GM18868 (cell line): ENCODE results near the gene LZTS3.
"Not testable (repeated sequence)": the region's sequence is repeated elsewhere in the genome, so short reads cannot be mapped to it uniquely, and the experiment has no call there.

Experiments used
- ATAC-seq: cut with Tn5 transposase; IDR thresholded peaks from one replicate; pipeline ENCODE4 v1.9.1; 2021; ENCODE audit warnings: mild to moderate bottlenecking, moderate library complexity; ENCODE audit not compliant: unreplicated experiment

Gene LZTS3

DNA sequence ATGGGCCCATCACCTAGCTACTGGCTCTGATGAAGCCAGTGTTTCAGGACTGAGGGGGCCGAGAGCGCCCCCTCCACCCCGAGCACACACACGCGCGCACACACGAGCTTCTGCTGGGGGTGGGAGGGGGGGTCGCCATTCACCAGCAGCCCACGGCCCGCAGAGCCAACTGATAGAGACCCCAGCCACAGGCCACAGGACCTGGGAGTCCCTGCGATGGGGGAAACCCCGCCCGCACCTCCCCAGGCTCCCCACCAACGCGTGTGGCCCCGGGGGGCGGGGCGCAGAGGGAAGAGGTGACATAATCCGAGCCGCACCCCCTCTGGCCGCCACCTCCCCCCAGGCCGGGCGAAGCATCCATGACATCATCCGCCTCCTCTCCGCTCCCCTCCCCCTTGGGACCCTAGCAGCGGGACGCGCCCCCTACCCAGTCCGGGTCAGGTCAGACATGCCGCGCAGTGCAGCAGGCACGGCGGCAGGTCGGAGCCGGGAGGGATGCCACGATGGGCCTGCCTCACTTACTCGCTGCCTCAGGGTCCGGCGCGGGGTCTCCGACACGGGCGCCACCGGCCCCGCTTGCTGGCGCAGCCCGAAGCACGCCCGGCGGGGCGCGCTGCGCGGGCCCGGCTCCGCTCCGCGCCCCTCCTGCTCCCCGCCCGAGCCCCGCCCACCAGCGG lies at the start of gene LZTS3:
TSS of gene LZTS3 (minus strand) at position 617 of the 677 bp plus-strand sequence. CDS start 6,386 bp downstream, outside the sequence.
- peak; percentile 88 for ATAC-seq

DNA sequence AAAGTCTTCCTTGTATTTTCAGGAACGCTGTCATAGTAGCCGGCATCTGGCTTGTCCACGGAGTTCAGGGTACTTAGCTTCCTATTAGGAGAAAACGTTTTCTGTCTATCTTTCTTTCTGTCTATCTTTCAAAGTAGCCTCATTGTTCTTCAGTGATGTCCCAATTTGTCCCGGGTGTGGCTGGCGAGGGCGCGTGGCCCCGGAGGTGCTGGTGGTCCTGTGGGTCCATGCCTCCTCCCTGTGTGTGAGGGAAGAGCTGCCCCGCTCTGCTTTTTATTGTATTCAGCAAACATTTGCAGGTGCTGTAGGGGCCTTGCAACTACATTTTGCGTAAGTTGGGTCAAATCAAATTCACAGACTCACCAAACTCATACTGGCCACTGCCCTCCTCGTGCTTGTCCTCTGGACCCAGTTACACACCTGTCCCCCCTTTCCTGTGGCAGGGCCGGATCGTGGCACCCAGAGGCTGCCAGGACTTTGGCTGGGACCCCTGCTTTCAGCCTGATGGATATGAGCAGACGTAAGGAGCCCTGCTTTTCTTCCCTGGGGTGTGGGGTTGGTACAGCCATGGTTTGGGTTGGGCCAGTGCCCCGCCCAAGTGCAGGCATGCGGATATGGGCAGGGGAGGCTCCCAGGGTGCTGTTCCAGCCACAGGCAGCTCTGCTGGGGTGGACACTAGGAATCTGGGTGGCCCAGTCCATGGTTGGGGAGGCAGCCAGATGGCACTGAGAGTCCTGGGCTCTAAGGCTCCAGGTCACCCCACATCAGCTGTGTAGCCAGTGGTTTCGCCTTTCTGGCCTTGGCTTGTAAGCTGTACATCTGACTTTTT lies 48.3 kb upstream of the LZTS3 start:
- ATAC-seq = no peak

DNA sequence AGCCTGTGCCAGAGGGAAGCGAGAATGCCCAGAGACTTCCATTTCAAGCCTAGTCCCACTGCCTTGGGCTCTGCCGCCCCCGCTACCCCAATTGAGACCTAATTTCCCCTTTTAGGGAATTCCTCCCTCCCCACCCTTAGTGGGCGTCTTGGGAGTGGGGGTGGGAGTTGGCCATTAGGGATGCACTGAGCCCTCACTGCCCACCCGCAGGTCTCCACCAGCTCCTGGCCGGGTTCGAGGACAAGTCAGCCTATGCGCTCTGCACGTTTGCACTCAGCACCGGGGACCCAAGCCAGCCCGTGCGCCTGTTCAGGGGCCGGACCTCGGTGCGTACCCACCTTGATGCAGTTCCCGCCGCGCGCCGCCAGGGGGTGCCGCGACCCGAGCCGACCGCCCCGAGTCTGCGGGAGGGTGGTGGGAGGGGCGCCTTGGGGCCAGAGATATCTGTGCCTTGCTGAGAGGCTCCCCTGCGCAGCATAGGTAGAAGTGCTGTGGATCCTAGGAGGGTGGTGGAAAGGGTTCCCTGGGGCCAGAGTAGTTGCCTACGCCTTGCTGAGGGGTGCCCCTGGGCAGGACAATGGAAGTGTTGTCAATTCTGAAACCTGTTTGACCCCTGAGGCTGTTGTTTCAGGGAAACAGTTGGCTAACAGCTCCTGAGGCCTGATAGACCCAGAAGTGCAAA lies 45.1 kb upstream of the LZTS3 start:
- no peak for ATAC-seq

DNA sequence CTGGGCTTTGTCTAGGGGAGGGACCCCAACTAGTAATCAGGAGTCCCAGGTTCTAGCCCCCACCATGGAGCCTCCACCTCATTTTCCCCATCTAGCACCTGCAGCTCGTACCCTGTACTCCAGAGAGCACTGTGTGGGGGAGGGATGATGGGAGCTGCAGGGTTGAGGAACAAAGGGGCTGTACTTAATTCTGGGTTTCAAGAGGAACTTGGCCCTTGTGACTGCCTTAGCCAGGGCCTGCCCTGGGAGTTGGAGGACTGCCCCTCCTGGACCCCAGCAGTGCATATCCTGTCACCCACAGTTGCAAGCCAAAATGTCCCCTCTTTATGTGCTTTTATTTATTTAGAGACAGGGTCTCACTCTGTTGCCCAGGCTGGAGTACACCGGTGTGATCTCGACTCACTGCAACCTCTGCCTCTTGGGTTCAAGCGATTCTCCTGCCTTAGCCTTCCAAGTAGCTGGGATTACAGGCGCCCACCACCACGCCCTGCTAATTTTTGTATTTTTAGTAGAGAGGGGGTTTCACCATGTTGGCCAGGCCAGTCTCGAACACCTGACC lies 42.1 kb upstream of the LZTS3 start:
- ATAC-seq = not testable (repeated sequence)

DNA sequence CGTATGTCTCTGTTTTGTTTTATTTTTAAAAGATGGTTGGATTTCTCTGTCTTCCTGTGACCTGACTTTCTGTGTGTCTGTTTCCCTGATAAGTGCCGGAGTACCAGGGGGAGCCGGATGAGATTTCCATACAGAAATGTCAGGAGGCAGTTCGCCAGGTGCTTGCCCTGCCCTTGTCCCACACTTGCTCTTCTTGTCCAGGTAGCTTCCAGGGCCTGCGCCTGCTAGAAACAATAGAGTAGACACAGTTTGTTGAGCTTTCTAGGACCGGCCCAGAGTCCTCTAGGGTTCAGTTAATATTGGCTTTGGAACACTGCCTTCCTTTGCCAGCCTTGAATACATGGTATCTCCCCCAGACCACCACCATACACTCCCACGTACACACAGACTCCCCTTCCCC lies 39.9 kb upstream of the LZTS3 start:
- no peak for ATAC-seq

DNA sequence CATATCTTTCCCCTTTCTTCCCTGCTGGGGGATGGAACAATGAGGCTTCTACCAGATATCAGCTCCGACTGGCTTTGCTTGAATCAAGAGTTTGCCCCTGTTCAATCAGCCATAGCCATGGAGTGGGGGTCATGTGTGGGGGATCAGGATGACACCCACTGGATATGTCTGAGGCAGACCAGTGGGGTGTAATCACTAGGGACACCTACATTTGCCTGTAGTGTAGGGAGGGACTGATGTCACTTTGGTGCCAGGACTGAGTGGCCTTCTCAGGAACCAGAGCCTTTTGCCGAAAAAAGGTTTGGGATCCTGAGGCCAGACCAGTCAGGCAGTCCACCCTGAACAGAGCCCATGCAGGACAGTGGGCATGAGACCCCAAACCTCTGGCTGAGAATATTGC lies 37.0 kb upstream of the LZTS3 start:
- no peak for ATAC-seq

DNA sequence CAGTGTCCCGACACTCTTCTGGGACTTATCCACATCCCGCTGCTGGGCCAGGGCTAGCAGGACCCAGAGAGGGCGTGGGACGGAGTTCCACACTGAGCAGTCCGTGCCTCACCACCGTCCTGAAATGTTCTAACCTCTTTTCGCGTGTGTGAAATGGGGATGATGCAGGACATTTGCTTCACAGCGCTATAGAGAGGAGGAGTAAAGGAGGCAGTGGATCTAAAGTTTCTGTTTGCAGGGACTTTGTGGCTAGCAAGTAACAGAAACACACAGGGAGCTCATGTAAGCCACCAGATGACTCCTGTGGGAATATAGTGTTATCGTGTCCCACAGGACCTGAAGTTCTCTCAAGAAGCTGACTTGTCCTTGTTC lies 36.6 kb upstream of the LZTS3 start:
- no peak for ATAC-seq

DNA sequence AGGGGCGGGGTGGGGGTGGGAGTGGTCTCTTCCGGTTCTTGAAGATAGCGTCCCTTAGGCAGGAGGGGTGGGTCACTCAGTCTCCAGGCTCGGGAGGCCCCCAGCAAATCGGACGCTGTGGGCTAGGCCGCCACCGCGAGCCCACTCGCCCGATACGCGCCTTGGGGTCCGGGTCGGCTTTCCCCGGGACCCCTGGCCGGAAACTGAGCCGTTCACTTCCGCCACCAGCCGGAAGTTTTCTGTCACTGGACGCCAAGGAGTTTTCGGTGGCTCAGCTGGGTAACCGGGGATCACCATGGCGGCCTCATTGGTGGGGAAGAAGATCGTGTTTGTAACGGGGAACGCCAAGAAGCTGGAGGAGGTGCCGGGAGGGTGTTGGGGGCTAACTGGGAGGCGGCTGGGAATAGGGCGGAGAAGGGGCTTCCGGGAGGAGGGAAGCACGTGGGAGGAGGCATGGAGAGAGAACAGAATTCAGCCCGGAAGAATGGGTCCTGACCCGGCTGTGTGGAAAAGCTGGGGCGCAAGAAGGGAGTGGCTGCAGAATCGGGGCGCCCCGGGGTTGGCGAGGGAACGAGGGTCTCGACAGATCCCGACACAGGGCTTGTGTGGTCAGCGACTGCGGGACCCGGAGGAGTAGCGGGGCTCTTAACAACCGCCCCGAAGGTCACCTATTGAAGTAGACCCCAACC lies 36.1 kb upstream of the LZTS3 start, which contains the start of gene ITPA:
TSS of gene ITPA (plus strand) at position 242 of the 689 bp plus-strand sequence. CDS start at position 296, 54 bp downstream.
- ATAC-seq = no peak

DNA sequence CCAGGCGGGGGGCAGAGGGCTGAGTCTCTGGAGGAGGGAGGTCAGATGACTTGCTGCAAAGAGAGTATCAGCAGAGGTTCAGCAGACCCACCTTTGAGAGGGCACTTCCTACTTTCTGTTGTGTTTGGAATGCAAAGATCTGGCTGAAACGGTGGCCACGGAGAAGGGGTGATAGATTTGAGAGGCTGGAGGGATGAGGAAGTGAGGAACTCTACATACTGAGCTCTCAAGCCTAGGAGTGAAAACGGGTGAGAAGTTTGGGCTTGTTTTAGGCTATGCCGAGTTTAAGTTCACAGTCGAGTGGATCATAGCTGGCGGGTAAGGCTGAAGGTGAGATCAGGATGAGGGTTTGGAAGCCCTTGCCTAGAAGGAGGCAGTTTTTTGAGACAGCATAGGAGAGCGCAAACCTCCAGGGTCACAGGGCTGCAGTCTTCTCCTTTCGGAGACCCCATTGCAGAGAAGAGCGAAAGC lies 35.5 kb upstream of the LZTS3 start:
- no peak for ATAC-seq

DNA sequence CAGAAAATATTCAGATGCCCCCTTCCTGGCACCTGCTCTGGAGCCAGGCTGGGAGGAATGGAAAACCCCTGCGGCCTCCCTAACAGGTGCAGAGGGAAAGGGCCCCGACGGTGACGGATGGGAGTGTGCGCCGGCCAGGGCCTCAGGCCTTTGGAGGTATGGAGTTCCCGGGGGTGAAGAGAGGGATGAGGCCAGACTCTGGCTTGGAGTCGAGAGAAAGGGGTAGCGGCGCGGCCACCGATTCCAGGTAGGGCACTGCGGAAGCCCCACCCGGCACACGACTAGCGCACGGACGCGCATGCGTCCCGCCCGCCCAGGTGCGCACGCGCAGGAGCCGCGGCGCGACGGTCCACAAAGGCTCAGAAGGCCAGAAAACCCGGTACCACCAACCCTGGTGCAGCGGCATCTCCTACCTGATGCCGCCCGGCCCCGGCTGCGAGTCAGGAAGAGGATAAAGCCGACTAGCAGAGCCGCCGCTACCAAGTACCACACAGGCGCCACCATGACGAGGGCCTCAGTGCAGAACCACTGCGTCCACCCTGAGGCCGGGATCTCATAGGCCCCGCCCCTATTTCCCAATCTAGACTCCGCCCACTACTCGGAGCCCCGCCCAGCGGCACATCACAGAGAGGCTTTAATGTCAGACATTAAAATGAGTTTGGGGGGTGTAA lies 30.9 kb upstream of the LZTS3 start, which contains the start of gene DDRGK1:
TSS of gene DDRGK1 (minus strand) at position 559 of the 671 bp plus-strand sequence. CDS start at position 504, 55 bp downstream.
- peak; percentile 84 for ATAC-seq

DNA sequence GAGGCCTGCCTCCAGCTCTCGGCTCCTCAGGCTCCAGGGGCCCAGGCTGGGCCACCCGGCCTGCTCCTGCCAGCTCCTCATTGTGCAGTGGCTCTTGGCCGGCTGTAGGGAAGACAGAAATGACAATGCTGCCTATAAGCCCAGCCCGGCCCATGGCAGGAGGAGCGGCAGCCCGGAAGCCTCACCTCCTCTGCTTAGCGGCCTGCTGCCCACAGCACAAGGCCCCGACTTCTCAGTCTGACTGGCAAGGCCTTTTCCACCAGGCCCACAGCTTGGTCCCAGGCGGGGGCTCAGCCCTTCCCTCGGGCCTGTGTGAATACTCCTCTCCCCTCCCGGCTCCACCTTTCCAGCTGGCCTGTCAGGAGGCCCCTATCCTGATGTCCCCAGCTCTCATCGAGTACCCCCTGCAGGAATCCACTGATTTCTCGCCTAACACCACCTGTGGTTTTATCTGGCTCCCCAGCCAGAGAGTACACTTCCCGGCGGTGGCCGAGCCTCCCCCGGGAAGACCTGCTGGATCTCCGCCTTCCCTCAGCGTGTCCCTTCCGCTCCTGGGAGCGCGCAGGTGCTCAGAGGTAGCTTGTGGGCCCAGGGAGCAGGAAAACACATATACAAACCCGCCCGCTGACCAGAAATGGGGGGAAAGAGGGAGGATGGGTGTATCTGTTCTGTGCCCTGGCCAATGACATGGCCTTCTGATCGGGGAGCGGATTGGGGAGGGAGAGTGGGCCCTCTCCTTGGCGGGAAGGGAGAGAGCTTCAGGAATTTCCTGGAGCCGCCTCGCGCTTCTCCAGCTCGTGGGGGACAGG lies 30.2 kb upstream of the LZTS3 start:
- ATAC-seq = peak; percentile 21

DNA sequence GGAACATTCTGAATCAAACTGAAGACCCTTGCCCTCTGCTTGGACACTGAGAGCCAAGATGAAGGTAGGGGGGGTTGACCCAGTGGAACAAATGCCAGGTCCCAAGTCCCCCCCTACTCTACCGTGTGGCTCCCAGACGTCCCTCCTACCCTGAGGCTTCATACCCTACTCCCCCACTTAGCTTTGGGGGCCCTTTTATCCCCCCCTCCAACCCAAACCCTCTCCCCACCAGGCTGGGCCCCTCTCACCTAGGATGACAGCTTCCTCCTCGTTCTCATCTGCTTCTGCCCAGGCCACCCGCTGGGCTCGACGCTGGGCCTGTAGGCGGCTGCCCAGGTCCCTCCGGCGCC lies 29.6 kb upstream of the LZTS3 start:
- ATAC-seq = no peak

DNA sequence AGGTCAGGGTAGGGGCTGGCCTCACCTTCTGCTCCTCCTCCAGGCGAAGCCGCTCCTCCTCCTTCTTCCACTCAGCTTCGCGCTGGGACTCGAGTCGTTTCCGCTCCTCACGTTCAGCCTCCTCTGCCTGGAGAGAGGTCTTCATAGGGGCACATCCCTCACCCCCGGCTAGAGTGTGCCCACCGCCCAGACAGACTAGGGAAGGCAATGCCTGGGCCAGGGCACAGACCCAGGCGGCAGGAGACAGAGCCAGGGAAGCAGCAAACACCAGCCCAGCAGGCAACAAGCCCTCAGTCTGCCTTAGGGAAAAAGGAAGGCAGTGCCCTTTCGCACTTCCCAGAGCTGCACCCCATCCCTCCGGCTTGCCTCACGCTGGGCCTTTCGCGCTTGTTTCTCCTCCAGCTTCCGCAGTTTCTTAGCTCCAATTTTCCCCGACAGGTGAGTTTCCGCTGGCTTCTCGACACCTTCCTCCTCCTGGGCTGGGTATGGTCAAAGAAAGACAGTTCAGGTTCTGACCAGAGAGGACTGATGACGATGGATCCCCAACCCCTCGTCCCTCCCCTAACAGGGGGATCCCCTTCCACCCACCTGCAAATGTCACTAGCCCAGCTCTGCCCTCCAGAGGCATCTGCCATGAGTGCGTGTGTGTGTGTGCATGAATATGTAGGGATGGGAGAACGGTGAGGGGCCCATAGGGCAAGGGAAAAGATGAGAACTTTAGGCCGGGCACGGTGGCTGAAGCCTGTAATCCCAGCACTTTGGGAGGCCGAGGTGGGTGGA lies 26.8 kb upstream of the LZTS3 start:
- ATAC-seq = no peak

DNA sequence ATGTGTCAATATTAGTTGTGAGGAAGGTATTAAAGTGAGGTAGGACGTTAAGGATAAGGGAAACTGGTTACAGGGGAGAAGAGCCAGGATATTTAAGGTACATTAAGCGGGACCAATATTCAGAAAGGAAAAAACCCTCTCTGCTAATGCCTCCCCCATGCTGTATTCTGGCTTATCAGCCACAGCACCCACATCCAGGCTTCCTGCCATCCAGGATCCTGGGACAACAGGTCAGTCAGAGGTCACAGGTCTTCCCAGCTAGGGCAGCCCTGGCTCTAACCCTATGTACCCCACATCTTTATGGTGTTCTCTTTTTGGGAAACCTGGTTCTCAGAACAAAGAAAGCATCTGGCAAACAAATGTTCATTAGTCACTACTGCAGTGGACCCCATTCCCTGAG lies 25.9 kb upstream of the LZTS3 start:
- no peak for ATAC-seq

DNA sequence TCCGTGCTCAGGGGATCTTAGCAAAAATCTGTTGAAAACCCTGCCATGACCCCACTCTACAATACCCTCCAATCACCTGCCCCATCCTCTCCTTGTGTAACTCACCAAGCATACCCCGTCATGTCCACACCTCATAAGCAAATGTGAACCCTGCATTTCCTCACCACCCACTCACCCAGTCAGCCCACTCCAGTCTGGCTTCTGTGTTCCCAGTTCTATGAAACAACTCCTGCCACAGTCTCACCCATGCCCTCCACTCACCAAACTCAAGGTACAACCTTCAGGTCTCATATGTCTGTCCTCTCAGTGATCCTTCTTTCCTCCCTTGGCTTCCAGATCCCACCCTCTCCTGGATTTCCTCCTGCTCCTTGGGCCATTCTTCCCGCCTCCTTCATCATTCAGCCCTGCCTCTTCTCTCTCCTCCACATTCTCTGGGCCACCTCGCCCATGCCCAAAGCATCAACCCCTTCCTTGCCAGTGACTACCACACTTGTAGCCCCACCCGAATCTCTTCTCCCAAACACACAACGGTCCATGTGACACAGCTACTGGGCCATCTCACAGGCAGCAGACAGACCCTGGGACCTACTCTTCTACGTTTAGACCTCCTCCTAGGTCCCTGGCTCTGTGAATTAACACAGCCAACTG lies 22.4 kb upstream of the LZTS3 start:
- ATAC-seq = no peak

DNA sequence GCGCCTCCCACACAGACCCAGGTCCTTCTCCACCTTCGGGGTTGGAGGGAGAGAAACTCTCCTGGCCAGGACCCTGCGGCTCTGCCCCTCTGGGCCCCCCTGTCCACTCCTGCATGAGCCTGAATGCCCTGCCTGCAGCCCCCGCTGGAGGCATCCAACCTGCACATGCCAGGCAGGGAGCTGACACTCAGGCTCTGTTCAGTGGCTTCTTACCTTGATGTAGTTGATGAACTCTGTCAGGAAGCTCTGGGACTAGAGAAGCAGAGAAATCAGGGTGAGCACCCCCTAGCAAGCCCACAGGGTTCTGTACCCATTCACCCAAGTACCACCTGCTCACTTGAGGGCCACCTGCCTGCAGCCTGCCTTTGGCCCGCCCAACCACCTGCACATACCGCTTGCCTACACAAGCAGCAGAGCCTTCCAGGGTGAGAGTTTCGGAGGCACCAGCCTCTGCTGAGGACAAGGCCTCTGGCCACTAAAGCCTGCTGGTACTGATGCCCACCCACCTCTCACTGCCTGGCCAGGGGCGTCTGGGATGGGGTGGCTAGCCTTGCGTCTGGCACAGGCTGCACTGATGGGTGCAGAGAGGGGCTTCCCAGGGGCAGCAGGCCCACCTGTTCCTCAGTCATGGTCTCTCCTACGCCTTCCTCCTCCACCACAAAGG lies 21.4 kb upstream of the LZTS3 start:
- no peak for ATAC-seq

DNA sequence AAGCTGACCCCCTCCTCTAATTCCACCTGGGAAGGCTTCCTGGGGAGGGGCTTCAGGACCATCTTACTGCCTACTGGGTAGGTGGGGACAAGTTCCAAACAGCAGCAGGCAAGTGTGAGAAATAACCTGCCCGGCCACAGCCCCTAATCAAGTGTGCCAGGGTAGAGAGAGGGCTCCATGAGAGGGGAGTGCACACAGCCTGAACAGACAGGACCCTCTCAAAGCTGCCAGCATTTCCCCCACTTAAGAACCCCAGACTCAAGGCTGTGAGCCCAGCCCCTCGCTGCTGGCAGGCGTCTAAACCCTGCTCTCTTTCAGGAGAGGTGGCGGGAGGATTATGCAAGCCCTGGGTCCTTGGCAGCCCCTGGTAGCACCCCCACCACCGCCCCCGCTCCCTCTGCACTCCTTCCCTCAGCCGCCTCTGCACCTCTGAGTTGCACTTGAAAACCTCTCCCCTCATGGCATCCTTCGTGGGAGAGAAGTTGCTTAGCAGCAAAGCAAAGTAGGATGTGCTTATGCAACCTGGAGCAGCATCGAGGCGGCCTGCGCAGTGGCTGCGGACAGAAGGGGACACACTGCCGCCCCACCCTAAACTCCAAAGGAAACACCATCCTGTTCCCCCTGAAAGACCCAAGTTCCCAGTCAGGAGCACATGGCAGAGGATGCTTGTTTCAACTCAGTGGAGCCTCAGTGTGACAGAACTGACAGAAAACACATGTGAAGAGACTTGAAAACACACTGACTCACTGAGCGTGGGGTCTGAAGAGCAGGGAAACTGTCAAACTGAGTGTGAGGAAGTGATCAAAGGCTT lies 20.7 kb upstream of the LZTS3 start:
- ATAC-seq = no peak
